ENCODE data around the gene EPB41L4B.
"Not testable (repeated sequence)": the region's sequence is repeated elsewhere in the genome, so short reads cannot be mapped to it uniquely, and the experiment has no call there.

Gene EPB41L4B

GRCh38 chr9:109320742-109321448 lies at the start of gene EPB41L4B:
TSS of gene EPB41L4B (minus strand) at chr9:109321059. CDS start at chr9:109320446, 613 bp downstream.
- H3K27ac ChIP-seq (ENCODE audit: low read depth, low read length), result peak within 1 kb of the TSS; percentile 37

GRCh38 chr9:109369285-109369684 lies 48.4 kb upstream of the EPB41L4B start:
- Histone ChIP-seq H3K4me1 (ENCODE audit: control insufficient read depth in 1 of 2, insufficient read depth in 2 of 2, low read length in 2 of 2) (no peaks in the 10 kb centered on the region), H3K9me3 (ENCODE audit: control insufficient read depth in 1 of 2, low read length in 2 of 2) (peaks cover 0 to 5% of the 10 kb centered on the region in 2 donors), H3K36me3 (ENCODE audit: control insufficient read depth in 1 of 2, insufficient read depth in 2 of 2, low read length in 2 of 2) (no peaks in the 10 kb centered on the region), H3K4me3 (ENCODE audit: low read depth in 1 of 2, low read length in 2 of 2) (no peak overlapping the region), H3K27me3 (ENCODE audit: control insufficient read depth in 1 of 2, insufficient read depth in 2 of 2, low read length in 2 of 2) (no peaks in the 10 kb centered on the region), H3K9ac (ENCODE audit: low read depth in 1 of 2, low read length in 2 of 2) (no peak overlapping the region), H3K27ac (ENCODE audit: low read depth, low read length) (no peak overlapping the region)

More at GRCh38 chr9:109320742-109321448, at the start of gene EPB41L4B:
- H3K9ac ChIP-seq (ENCODE audit: low read depth in 1 of 2, low read length in 2 of 2), result peak within 1 kb of the TSS; percentile 80 to 81
- peaks cover 24 to 27% of the 10 kb centered on the region in 2 donors for H3K4me1 ChIP-seq (ENCODE audit: control insufficient read depth in 1 of 2, insufficient read depth in 2 of 2, low read length in 2 of 2)
- no peaks in the 10 kb centered on the region for H3K36me3 ChIP-seq (ENCODE audit: control insufficient read depth in 1 of 2, insufficient read depth in 2 of 2, low read length in 2 of 2)
- peaks cover 5 to 7% of the 10 kb centered on the region in 2 donors for H3K27me3 ChIP-seq (ENCODE audit: control insufficient read depth in 1 of 2, insufficient read depth in 2 of 2, low read length in 2 of 2)
- no peaks in the 10 kb centered on the region for H3K9me3 ChIP-seq (ENCODE audit: control insufficient read depth in 1 of 2, low read length in 2 of 2)
- peak within 1 kb of the TSS; percentile 73 to 74 for H3K4me3 ChIP-seq (ENCODE audit: low read depth in 1 of 2, low read length in 2 of 2)

GRCh38 chr9:109360771-109361170 lies 39.9 kb upstream of the EPB41L4B start:
- Histone ChIP-seq H3K27ac (ENCODE audit: low read depth, low read length) (no peak overlapping the region), H3K27me3 (ENCODE audit: control insufficient read depth in 1 of 2, insufficient read depth in 2 of 2, low read length in 2 of 2) (no peaks in the 10 kb centered on the region), H3K4me3 (ENCODE audit: low read depth in 1 of 2, low read length in 2 of 2) (no peak overlapping the region), H3K4me1 (ENCODE audit: control insufficient read depth in 1 of 2, insufficient read depth in 2 of 2, low read length in 2 of 2) (no peaks in the 10 kb centered on the region), H3K9ac (ENCODE audit: low read depth in 1 of 2, low read length in 2 of 2) (no peak overlapping the region), H3K36me3 (ENCODE audit: control insufficient read depth in 1 of 2, insufficient read depth in 2 of 2, low read length in 2 of 2) (no peaks in the 10 kb centered on the region), H3K9me3 (ENCODE audit: control insufficient read depth in 1 of 2, low read length in 2 of 2) (no peaks in the 10 kb centered on the region)

- H3K27ac ChIP-seq (ENCODE audit: low read depth, low read length); H3K4me3 ChIP-seq (ENCODE audit: low read depth in 1 of 2, low read length in 2 of 2): not testable (repeated sequence)
Measured at GRCh38 chr9:109358968-109359603, 38.2 kb upstream of the EPB41L4B start.

GRCh38 chr9:109355564-109356297 lies 34.9 kb upstream of the EPB41L4B start:
- no peaks in the 10 kb centered on the region for H3K27me3 ChIP-seq (ENCODE audit: control insufficient read depth in 1 of 2, insufficient read depth in 2 of 2, low read length in 2 of 2)
- no peaks in the 10 kb centered on the region for H3K9me3 ChIP-seq (ENCODE audit: control insufficient read depth in 1 of 2, low read length in 2 of 2)
- H3K4me1 ChIP-seq (ENCODE audit: control insufficient read depth in 1 of 2, insufficient read depth in 2 of 2, low read length in 2 of 2), result no peaks in the 10 kb centered on the region
- no peak overlapping the region for H3K4me3 ChIP-seq (ENCODE audit: low read depth in 1 of 2, low read length in 2 of 2)
- H3K9ac ChIP-seq (ENCODE audit: low read depth in 1 of 2, low read length in 2 of 2), result no peak overlapping the region
- H3K36me3 ChIP-seq (ENCODE audit: control insufficient read depth in 1 of 2, insufficient read depth in 2 of 2, low read length in 2 of 2), result no peaks in the 10 kb centered on the region
- H3K27ac ChIP-seq (ENCODE audit: low read depth, low read length), result no peak overlapping the region

More at GRCh38 chr9:109358968-109359603, 38.2 kb upstream of the EPB41L4B start:
- H3K27me3 ChIP-seq (ENCODE audit: control insufficient read depth in 1 of 2, insufficient read depth in 2 of 2, low read length in 2 of 2); H3K4me1 ChIP-seq (ENCODE audit: control insufficient read depth in 1 of 2, insufficient read depth in 2 of 2, low read length in 2 of 2); H3K9me3 ChIP-seq (ENCODE audit: control insufficient read depth in 1 of 2, low read length in 2 of 2); H3K36me3 ChIP-seq (ENCODE audit: control insufficient read depth in 1 of 2, insufficient read depth in 2 of 2, low read length in 2 of 2): not testable (repeated sequence)
- H3K9ac ChIP-seq (ENCODE audit: low read depth in 1 of 2, low read length in 2 of 2), result peak overlapping the region in 1 of 2 donors; percentile 18

- Histone ChIP-seq H3K4me3 (ENCODE audit: low read depth in 1 of 2, low read length in 2 of 2) (no peak overlapping the region), H3K27me3 (ENCODE audit: control insufficient read depth in 1 of 2, insufficient read depth in 2 of 2, low read length in 2 of 2) (no peaks in the 10 kb centered on the region), H3K36me3 (ENCODE audit: control insufficient read depth in 1 of 2, insufficient read depth in 2 of 2, low read length in 2 of 2) (no peaks in the 10 kb centered on the region), H3K4me1 (ENCODE audit: control insufficient read depth in 1 of 2, insufficient read depth in 2 of 2, low read length in 2 of 2) (no peaks in the 10 kb centered on the region), H3K9ac (ENCODE audit: low read depth in 1 of 2, low read length in 2 of 2) (no peak overlapping the region), H3K27ac (ENCODE audit: low read depth, low read length) (no peak overlapping the region), H3K9me3 (ENCODE audit: control insufficient read depth in 1 of 2, low read length in 2 of 2) (no peaks in the 10 kb centered on the region)
Measured at GRCh38 chr9:109354190-109354589, 33.3 kb upstream of the EPB41L4B start.

GRCh38 chr9:109351032-109351431 lies 30.2 kb upstream of the EPB41L4B start:
- no peak overlapping the region for H3K9ac ChIP-seq (ENCODE audit: low read depth in 1 of 2, low read length in 2 of 2)
- no peaks in the 10 kb centered on the region for H3K9me3 ChIP-seq (ENCODE audit: control insufficient read depth in 1 of 2, low read length in 2 of 2)
- H3K27ac ChIP-seq (ENCODE audit: low read depth, low read length), result no peak overlapping the region
- no peaks in the 10 kb centered on the region for H3K27me3 ChIP-seq (ENCODE audit: control insufficient read depth in 1 of 2, insufficient read depth in 2 of 2, low read length in 2 of 2)
- no peak overlapping the region for H3K4me3 ChIP-seq (ENCODE audit: low read depth in 1 of 2, low read length in 2 of 2)
- no peaks in the 10 kb centered on the region for H3K36me3 ChIP-seq (ENCODE audit: control insufficient read depth in 1 of 2, insufficient read depth in 2 of 2, low read length in 2 of 2)
- H3K4me1 ChIP-seq (ENCODE audit: control insufficient read depth in 1 of 2, insufficient read depth in 2 of 2, low read length in 2 of 2), result peaks cover 3% of the 10 kb centered on the region in 2 donors

- Histone ChIP-seq H3K4me3 (ENCODE audit: low read depth in 1 of 2, low read length in 2 of 2) (no peak overlapping the region), H3K36me3 (ENCODE audit: control insufficient read depth in 1 of 2, insufficient read depth in 2 of 2, low read length in 2 of 2) (no peaks in the 10 kb centered on the region), H3K27ac (ENCODE audit: low read depth, low read length) (no peak overlapping the region), H3K27me3 (ENCODE audit: control insufficient read depth in 1 of 2, insufficient read depth in 2 of 2, low read length in 2 of 2) (no peaks in the 10 kb centered on the region), H3K4me1 (ENCODE audit: control insufficient read depth in 1 of 2, insufficient read depth in 2 of 2, low read length in 2 of 2) (peaks cover 7 to 15% of the 10 kb centered on the region in 2 donors), H3K9ac (ENCODE audit: low read depth in 1 of 2, low read length in 2 of 2) (no peak overlapping the region), H3K9me3 (ENCODE audit: control insufficient read depth in 1 of 2, low read length in 2 of 2) (no peaks in the 10 kb centered on the region)
Measured at GRCh38 chr9:109349421-109349846, 28.6 kb upstream of the EPB41L4B start.

- Histone ChIP-seq H3K4me1 (ENCODE audit: control insufficient read depth in 1 of 2, insufficient read depth in 2 of 2, low read length in 2 of 2) (peaks cover 13 to 23% of the 10 kb centered on the region in 2 donors), H3K9me3 (ENCODE audit: control insufficient read depth in 1 of 2, low read length in 2 of 2) (no peaks in the 10 kb centered on the region), H3K36me3 (ENCODE audit: control insufficient read depth in 1 of 2, insufficient read depth in 2 of 2, low read length in 2 of 2) (no peaks in the 10 kb centered on the region), H3K9ac (ENCODE audit: low read depth in 1 of 2, low read length in 2 of 2) (no peak overlapping the region), H3K4me3 (ENCODE audit: low read depth in 1 of 2, low read length in 2 of 2) (no peak overlapping the region), H3K27ac (ENCODE audit: low read depth, low read length) (no peak overlapping the region), H3K27me3 (ENCODE audit: control insufficient read depth in 1 of 2, insufficient read depth in 2 of 2, low read length in 2 of 2) (peaks cover 0 to 2% of the 10 kb centered on the region in 2 donors)
Measured at GRCh38 chr9:109346904-109347303, 26.0 kb upstream of the EPB41L4B start.

- peaks cover 0 to 2% of the 10 kb centered on the region in 2 donors for H3K27me3 ChIP-seq (ENCODE audit: control insufficient read depth in 1 of 2, insufficient read depth in 2 of 2, low read length in 2 of 2)
- peak overlapping the region in 1 of 2 donors; percentile 9 for H3K4me3 ChIP-seq (ENCODE audit: low read depth in 1 of 2, low read length in 2 of 2)
- no peak overlapping the region for H3K27ac ChIP-seq (ENCODE audit: low read depth, low read length)
- peaks cover 13 to 23% of the 10 kb centered on the region in 2 donors for H3K4me1 ChIP-seq (ENCODE audit: control insufficient read depth in 1 of 2, insufficient read depth in 2 of 2, low read length in 2 of 2)
- H3K9ac ChIP-seq (ENCODE audit: low read depth in 1 of 2, low read length in 2 of 2), result peak overlapping the region in 1 of 2 donors; percentile 55
- no peaks in the 10 kb centered on the region for H3K9me3 ChIP-seq (ENCODE audit: control insufficient read depth in 1 of 2, low read length in 2 of 2)
- no peaks in the 10 kb centered on the region for H3K36me3 ChIP-seq (ENCODE audit: control insufficient read depth in 1 of 2, insufficient read depth in 2 of 2, low read length in 2 of 2)
Measured at GRCh38 chr9:109344866-109345265, 24.0 kb upstream of the EPB41L4B start.

Measured in duodenal mucosa (tissue), 2 donors.